ENCODE data around the gene CDC42EP3.

Gene CDC42EP3

GRCh38 chr2:37705191-37705590, 33.7 kb upstream of the CDC42EP3 start:
- Histone ChIP-seq H3K4me3 (ENCODE audit: low read length) (no peak overlapping the region), H3K4me1 (ENCODE audit: control insufficient read depth, insufficient read depth, low read length) (no peaks in the 10 kb centered on the region), H3K9ac (ENCODE audit: low read length) (no peak overlapping the region), H3K36me3 (ENCODE audit: control insufficient read depth, insufficient read depth, low read length) (no peaks in the 10 kb centered on the region), H3K27me3 (ENCODE audit: control insufficient read depth, insufficient read depth, low read length) (no peaks in the 10 kb centered on the region), H3K9me3 (ENCODE audit: control insufficient read depth, low read length) (no peaks in the 10 kb centered on the region)

- Histone ChIP-seq H3K36me3 (ENCODE audit: control insufficient read depth, insufficient read depth, low read length) (no peaks in the 10 kb centered on the region), H3K27me3 (ENCODE audit: control insufficient read depth, insufficient read depth, low read length) (no peaks in the 10 kb centered on the region), H3K4me3 (ENCODE audit: low read length) (no peak overlapping the region), H3K4me1 (ENCODE audit: control insufficient read depth, insufficient read depth, low read length) (no peaks in the 10 kb centered on the region), H3K9me3 (ENCODE audit: control insufficient read depth, low read length) (no peaks in the 10 kb centered on the region), H3K9ac (ENCODE audit: low read length) (no peak overlapping the region)
Observed at GRCh38 chr2:37698931-37699481, 27.6 kb upstream of the CDC42EP3 start.

DNA sequence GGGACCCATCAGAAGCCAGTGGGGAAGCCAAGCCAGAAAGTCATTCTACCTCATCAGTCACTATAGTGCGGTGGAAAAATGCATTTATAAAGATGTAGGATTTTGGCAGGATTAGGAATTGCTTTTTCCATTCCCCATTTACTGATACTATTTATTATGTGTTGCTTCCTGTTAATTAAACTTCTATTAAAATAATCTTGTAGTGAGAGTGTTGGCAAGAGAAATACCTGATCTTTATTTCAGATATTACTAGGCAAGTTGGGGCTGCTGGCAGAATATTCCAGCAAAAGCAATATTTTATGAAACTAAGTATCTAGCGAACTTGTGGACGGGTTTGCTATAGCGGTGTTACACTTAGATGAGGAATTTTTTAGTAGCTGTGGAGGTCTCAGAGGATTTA, 23.9 kb upstream of the CDC42EP3 start:
- no peak overlapping the region for H3K9ac ChIP-seq (ENCODE audit: low read length)
- H3K9me3 ChIP-seq (ENCODE audit: control insufficient read depth, low read length) = no peaks in the 10 kb centered on the region
- H3K4me1 ChIP-seq (ENCODE audit: control insufficient read depth, insufficient read depth, low read length) = no peaks in the 10 kb centered on the region

GRCh38 chr2:37692711-37693110, 21.3 kb upstream of the CDC42EP3 start:
- H3K36me3 ChIP-seq (ENCODE audit: control insufficient read depth, insufficient read depth, low read length) = no peaks in the 10 kb centered on the region
- H3K9ac ChIP-seq (ENCODE audit: low read length) = no peak overlapping the region
- no peaks in the 10 kb centered on the region for H3K4me1 ChIP-seq (ENCODE audit: control insufficient read depth, insufficient read depth, low read length)
- H3K4me3 ChIP-seq (ENCODE audit: low read length) = no peak overlapping the region
- no peaks in the 10 kb centered on the region for H3K27me3 ChIP-seq (ENCODE audit: control insufficient read depth, insufficient read depth, low read length)
- no peaks in the 10 kb centered on the region for H3K9me3 ChIP-seq (ENCODE audit: control insufficient read depth, low read length)

More for the DNA sequence above, 23.9 kb upstream of the CDC42EP3 start:
- Histone ChIP-seq H3K27me3 (ENCODE audit: control insufficient read depth, insufficient read depth, low read length) (no peaks in the 10 kb centered on the region), H3K36me3 (ENCODE audit: control insufficient read depth, insufficient read depth, low read length) (no peaks in the 10 kb centered on the region), H3K4me3 (ENCODE audit: low read length) (no peak overlapping the region)

DNA sequence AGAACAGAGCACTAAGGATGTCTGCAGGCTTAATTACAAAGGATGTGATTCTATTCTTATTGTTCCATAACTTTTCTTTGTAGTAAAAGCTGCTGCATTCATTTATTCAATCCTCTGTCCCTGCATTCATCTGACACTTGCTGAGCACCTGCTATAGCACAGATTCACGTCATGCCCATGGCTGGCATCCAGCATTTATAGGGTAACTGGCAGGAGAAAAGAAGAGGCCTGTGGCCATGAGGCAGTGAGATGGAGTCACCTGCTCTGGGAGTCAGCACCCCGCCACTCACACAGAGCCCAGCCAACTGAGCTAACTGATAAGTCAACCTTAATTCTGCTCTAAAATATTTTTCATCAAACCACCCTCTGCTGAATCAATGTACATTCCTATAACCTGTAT, 18.3 kb upstream of the CDC42EP3 start:
- Histone ChIP-seq H3K9ac (ENCODE audit: low read length) (no peak overlapping the region), H3K27me3 (ENCODE audit: control insufficient read depth, insufficient read depth, low read length) (no peaks in the 10 kb centered on the region), H3K9me3 (ENCODE audit: control insufficient read depth, low read length) (no peaks in the 10 kb centered on the region), H3K4me3 (ENCODE audit: low read length) (no peak overlapping the region), H3K36me3 (ENCODE audit: control insufficient read depth, insufficient read depth, low read length) (no peaks in the 10 kb centered on the region), H3K4me1 (ENCODE audit: control insufficient read depth, insufficient read depth, low read length) (no peaks in the 10 kb centered on the region)

GRCh38 chr2:37688771-37689468, 17.5 kb upstream of the CDC42EP3 start:
- Histone ChIP-seq H3K9me3 (ENCODE audit: control insufficient read depth, low read length) (no peaks in the 10 kb centered on the region), H3K9ac (ENCODE audit: low read length) (no peak overlapping the region), H3K4me3 (ENCODE audit: low read length) (no peak overlapping the region), H3K4me1 (ENCODE audit: control insufficient read depth, insufficient read depth, low read length) (no peaks in the 10 kb centered on the region), H3K27me3 (ENCODE audit: control insufficient read depth, insufficient read depth, low read length) (no peaks in the 10 kb centered on the region), H3K36me3 (ENCODE audit: control insufficient read depth, insufficient read depth, low read length) (no peaks in the 10 kb centered on the region)

- H3K27me3 ChIP-seq (ENCODE audit: control insufficient read depth, insufficient read depth, low read length) = no peaks in the 10 kb centered on the region
- H3K36me3 ChIP-seq (ENCODE audit: control insufficient read depth, insufficient read depth, low read length) = no peaks in the 10 kb centered on the region
- no peak overlapping the region for H3K4me3 ChIP-seq (ENCODE audit: low read length)
- H3K4me1 ChIP-seq (ENCODE audit: control insufficient read depth, insufficient read depth, low read length) = no peaks in the 10 kb centered on the region
- no peaks in the 10 kb centered on the region for H3K9me3 ChIP-seq (ENCODE audit: control insufficient read depth, low read length)
- H3K9ac ChIP-seq (ENCODE audit: low read length) = no peak overlapping the region
Observed at GRCh38 chr2:37686792-37687526, 15.5 kb upstream of the CDC42EP3 start.

DNA sequence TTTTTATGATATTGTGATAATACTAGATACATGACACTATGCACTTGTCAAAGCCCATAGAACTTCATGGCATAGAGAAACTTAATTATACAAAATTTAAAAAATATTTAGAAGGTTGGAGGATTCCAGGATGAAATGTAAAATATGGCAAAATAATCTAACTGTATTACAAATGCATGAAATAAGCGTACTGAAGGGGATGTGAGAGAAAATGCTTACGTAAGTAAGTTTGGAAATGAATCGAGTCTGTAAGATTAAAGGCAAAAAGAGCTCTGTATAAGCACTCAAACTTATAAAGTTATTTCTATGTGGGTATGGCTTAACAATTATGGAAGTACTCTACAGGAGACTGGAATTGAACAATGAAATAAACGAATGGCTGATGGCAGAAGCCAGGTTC, 13.4 kb upstream of the CDC42EP3 start:
- Histone ChIP-seq H3K36me3 (ENCODE audit: control insufficient read depth, insufficient read depth, low read length) (no peaks in the 10 kb centered on the region), H3K4me1 (ENCODE audit: control insufficient read depth, insufficient read depth, low read length) (no peaks in the 10 kb centered on the region), H3K4me3 (ENCODE audit: low read length) (no peak overlapping the region), H3K27me3 (ENCODE audit: control insufficient read depth, insufficient read depth, low read length) (no peaks in the 10 kb centered on the region), H3K9ac (ENCODE audit: low read length) (no peak overlapping the region), H3K9me3 (ENCODE audit: control insufficient read depth, low read length) (no peaks in the 10 kb centered on the region)

DNA sequence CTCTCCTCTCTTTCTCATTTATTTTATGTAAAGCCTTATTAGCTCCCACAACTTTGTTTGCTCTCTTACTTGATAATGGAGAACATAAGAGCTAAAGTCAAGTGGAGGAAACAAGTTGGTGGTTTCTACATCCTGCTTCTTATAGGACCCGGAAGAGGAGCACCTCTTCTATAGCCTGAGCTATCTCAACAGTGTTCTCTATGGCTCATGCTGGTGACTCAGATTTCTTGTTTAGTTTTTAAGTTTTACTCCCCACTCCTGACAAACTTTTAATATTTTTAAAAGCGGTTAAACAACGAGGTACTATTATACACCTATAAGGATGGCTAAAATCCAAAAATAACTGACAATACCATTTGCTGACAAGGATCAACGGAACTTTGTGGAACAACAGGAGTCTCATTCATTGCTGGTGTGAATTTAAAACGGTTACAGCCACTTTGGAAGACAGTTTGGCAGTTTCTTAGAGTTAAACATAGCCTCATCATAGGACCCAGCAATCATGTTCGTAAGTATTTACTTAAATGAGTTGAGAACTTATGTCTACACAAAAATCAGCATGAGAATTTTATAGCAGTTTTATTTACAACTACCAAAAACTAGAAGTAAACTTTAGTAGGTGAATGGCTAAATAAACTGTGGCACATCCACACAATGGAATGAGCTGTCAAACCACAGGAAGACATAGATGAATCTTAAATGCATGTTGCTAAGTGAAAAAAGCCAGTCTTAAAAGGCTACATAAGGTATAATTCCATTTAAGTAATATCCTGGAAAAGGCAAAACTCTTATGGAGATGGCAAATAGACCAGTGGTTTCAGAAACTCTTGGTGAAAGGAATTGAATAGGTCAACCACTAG, 12.7 kb upstream of the CDC42EP3 start:
- Histone ChIP-seq H3K27me3 (ENCODE audit: control insufficient read depth, insufficient read depth, low read length) (no peaks in the 10 kb centered on the region), H3K4me1 (ENCODE audit: control insufficient read depth, insufficient read depth, low read length) (no peaks in the 10 kb centered on the region), H3K9me3 (ENCODE audit: control insufficient read depth, low read length) (no peaks in the 10 kb centered on the region), H3K36me3 (ENCODE audit: control insufficient read depth, insufficient read depth, low read length) (no peaks in the 10 kb centered on the region), H3K4me3 (ENCODE audit: low read length) (no peak overlapping the region), H3K9ac (ENCODE audit: low read length) (no peak overlapping the region)

- Histone ChIP-seq H3K9me3 (ENCODE audit: control insufficient read depth, low read length) (no peaks in the 10 kb centered on the region), H3K9ac (ENCODE audit: low read length) (no peak overlapping the region), H3K4me3 (ENCODE audit: low read length) (no peak overlapping the region), H3K36me3 (ENCODE audit: control insufficient read depth, insufficient read depth, low read length) (no peaks in the 10 kb centered on the region), H3K4me1 (ENCODE audit: control insufficient read depth, insufficient read depth, low read length) (no peaks in the 10 kb centered on the region), H3K27me3 (ENCODE audit: control insufficient read depth, insufficient read depth, low read length) (no peaks in the 10 kb centered on the region)
Observed at GRCh38 chr2:37683241-37683640, 11.8 kb upstream of the CDC42EP3 start.

DNA sequence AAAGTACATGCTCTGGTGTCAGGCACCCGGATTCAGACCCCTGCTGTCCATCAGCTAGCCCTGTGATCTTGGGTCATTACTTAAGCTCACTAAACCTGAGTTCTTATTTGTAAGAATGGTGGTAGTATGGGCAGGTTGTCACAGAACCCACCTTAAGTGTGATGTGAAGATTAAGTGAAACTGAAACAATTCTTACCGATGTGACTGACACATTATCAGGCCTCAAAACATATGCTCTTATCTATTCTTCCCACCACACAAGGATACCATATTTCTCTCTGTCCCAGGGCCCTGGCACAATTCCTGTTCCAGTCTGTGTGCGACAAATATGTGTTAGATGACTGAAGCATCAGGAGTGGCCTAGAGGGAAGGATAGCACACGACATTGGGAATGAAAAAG, 11.0 kb upstream of the CDC42EP3 start:
- Histone ChIP-seq H3K27me3 (ENCODE audit: control insufficient read depth, insufficient read depth, low read length) (no peaks in the 10 kb centered on the region), H3K4me1 (ENCODE audit: control insufficient read depth, insufficient read depth, low read length) (no peaks in the 10 kb centered on the region), H3K9me3 (ENCODE audit: control insufficient read depth, low read length) (no peaks in the 10 kb centered on the region), H3K36me3 (ENCODE audit: control insufficient read depth, insufficient read depth, low read length) (no peaks in the 10 kb centered on the region), H3K4me3 (ENCODE audit: low read length) (no peak overlapping the region), H3K9ac (ENCODE audit: low read length) (no peak overlapping the region)

DNA sequence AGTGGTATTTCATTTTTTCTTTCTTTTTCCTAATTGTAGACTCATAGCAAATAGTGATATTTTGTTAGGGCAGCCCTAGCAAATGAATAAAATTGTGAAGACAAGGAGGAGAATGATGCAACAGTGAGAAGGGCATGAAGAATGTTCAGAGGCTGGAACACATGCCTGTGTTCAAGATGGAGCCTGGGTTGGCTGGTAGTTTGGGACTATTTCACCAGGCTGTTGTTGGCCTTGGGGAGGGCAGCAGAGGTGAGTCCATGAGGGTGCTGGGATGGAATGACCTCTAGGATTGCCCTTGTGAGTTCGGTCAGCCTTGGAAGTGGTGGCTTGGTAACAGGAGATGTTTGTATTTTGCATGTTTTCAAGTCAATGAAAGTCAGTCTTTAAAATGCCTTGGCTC, 10.1 kb upstream of the CDC42EP3 start:
- no peak overlapping the region for H3K9ac ChIP-seq (ENCODE audit: low read length)
- H3K27me3 ChIP-seq (ENCODE audit: control insufficient read depth, insufficient read depth, low read length) = no peaks in the 10 kb centered on the region

More for the DNA sequence above, 10.1 kb upstream of the CDC42EP3 start:
- H3K9me3 ChIP-seq (ENCODE audit: control insufficient read depth, low read length) = no peaks in the 10 kb centered on the region
- no peak overlapping the region for H3K4me3 ChIP-seq (ENCODE audit: low read length)
- H3K4me1 ChIP-seq (ENCODE audit: control insufficient read depth, insufficient read depth, low read length) = no peaks in the 10 kb centered on the region
- no peaks in the 10 kb centered on the region for H3K36me3 ChIP-seq (ENCODE audit: control insufficient read depth, insufficient read depth, low read length)
